ENCODE measurements around the gene DMGDH. TPM values are rescaled to one million over a fixed set of nuclear protein-coding genes. Genes with fewer than 3 reads are reported as not detected.

DMGDH gene
- total RNA-seq, 1 donor from 2014 or later: not detected

GRCh38 chr5:79011219-79011836 is 58.1 kb downstream of the DMGDH start:
- ATAC-seq (ENCODE audit: low read depth): no peak
- intact Hi-C loops (cut with micrococcal nuclease): no loop called here
- H3K9me3 Mint-ChIP-seq: peaks cover 8% of the 10 kb centered on the region
- H3K4me1 Mint-ChIP-seq: no peaks in the 10 kb centered on the region
- TF ChIP-seq CTCF (IDR thresholded peaks at IDR 0.05): no peak
- ChIA-PET CTCF (no interaction called here), POLR2A (no interaction called here)
- DNase-seq: no peak
- no peak overlapping the region for H3K27ac Mint-ChIP-seq
- peaks cover 9% of the 10 kb centered on the region for H3K27me3 Mint-ChIP-seq
- no peak overlapping the region for H3K4me3 Mint-ChIP-seq
- H3K36me3 Mint-ChIP-seq (ENCODE audit: low read depth): no peaks in the 10 kb centered on the region

- no peak for DNase-seq
- CTCF ChIA-PET: interaction anchor here (0.9 to 2.8 kb wide), 2 partner anchors 16 to 124 kb away, joined by 3 to 8 read pairs; no protein-coding TSS in a partner anchor
- no peak for TF ChIP-seq CTCF (IDR thresholded peaks at IDR 0.05)
Observed at GRCh38 chr5:79008362-79008761, 61.1 kb downstream of the DMGDH start.

GRCh38 chr5:79007872-79008271 is 61.6 kb downstream of the DMGDH start:
- ATAC-seq (ENCODE audit: low read depth) (no peak), DNase-seq (no peak)
- H3K4me3 Mint-ChIP-seq: no peak overlapping the region
- no peak overlapping the region for H3K27ac Mint-ChIP-seq
- H3K36me3 Mint-ChIP-seq (ENCODE audit: low read depth): no peaks in the 10 kb centered on the region
- H3K9me3 Mint-ChIP-seq: peaks cover under 1% of the 10 kb centered on the region
- ChIA-PET POLR2A (no interaction called here), CTCF (interaction anchor here (0.9 to 2.8 kb wide), 3 partner anchors 13 to 125 kb away, joined by 3 to 8 read pairs (median 3); no protein-coding TSS in a partner anchor)
- intact Hi-C loops (cut with micrococcal nuclease): no loop called here
- H3K27me3 Mint-ChIP-seq: peaks cover 11% of the 10 kb centered on the region
- TF ChIP-seq CTCF (IDR thresholded peaks at IDR 0.05): no peak
- no peaks in the 10 kb centered on the region for H3K4me1 Mint-ChIP-seq

More at GRCh38 chr5:79008362-79008761, 61.1 kb downstream of the DMGDH start:
- POLR2A ChIA-PET: no interaction called here
- Mint-ChIP-seq H3K36me3 (ENCODE audit: low read depth) (no peaks in the 10 kb centered on the region), H3K27me3 (peaks cover 6% of the 10 kb centered on the region), H3K9me3 (peaks cover 6% of the 10 kb centered on the region), H3K4me3 (no peak overlapping the region), H3K27ac (no peak overlapping the region), H3K4me1 (no peaks in the 10 kb centered on the region)
- intact Hi-C loops (cut with micrococcal nuclease): no loop called here
- no peak for ATAC-seq (ENCODE audit: low read depth)

GRCh38 chr5:79005936-79006631 is 63.4 kb downstream of the DMGDH start:
- Mint-ChIP-seq H3K27ac (no peak overlapping the region), H3K9me3 (no peaks in the 10 kb centered on the region), H3K27me3 (peaks cover 17% of the 10 kb centered on the region), H3K4me3 (no peak overlapping the region), H3K4me1 (no peaks in the 10 kb centered on the region), H3K36me3 (ENCODE audit: low read depth) (no peaks in the 10 kb centered on the region)
- TF ChIP-seq CTCF (IDR thresholded peaks at IDR 0.05): no peak
- intact Hi-C loops (cut with micrococcal nuclease): no loop called here
- DNase-seq (no peak), ATAC-seq (ENCODE audit: low read depth) (no peak)
- ChIA-PET CTCF (no interaction called here), POLR2A (no interaction called here)

- Mint-ChIP-seq H3K4me1 (no peaks in the 10 kb centered on the region), H3K9me3 (no peaks in the 10 kb centered on the region), H3K27ac (no peak overlapping the region), H3K36me3 (ENCODE audit: low read depth) (no peaks in the 10 kb centered on the region), H3K27me3 (peaks cover 17% of the 10 kb centered on the region), H3K4me3 (no peak overlapping the region)
- no peak for TF ChIP-seq CTCF (IDR thresholded peaks at IDR 0.05)
- DNase-seq (no peak), ATAC-seq (ENCODE audit: low read depth) (no peak)
- ChIA-PET POLR2A (no interaction called here), CTCF (no interaction called here)
- intact Hi-C loops (cut with micrococcal nuclease): no loop called here
Observed at GRCh38 chr5:79005151-79005550, 64.3 kb downstream of the DMGDH start.
